NCI-H1092 (cell line): ENCODE results near the gene GUCY2F.

Experiments used
- DNase-seq: peaks from one replicate; lab custom pipeline; 2025; lab: John Stamatoyannopoulos, UW

Gene GUCY2F

GRCh38 chrX:109336141-109336540 is 145.7 kb downstream of the GUCY2F start:
- DNase-seq = no peak

DNA sequence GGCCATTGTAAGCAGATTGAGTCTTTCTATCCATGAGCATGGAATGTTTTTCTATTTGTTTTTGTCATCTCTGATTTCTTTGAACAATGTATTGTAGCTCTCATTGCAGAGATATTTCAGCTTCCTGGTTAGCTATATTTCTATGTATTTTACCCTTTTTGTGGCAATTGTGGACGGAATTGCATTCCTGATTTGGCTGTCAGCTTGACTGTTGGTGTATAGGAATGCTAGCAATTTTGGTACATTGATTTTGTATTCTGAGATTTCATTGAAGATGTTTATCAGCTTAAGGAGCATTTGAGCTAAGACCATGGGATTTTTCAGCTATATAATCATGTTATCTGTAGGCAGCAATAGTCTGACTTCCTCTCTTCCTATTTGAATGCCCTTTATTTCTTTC is 154.6 kb downstream of the GUCY2F start:
- DNase-seq = no peak
